K562 (cell line): ENCODE data around the gene BRPF1. TPM values are rescaled to one million over a fixed set of nuclear protein-coding genes. Genes with fewer than 3 reads are reported as not detected.

ENCODE experiments used
- BRF1 ChIP-seq: IDR thresholded peaks from 3 replicates; pipeline ENCODE4 v1.6.1; 2011; ENCODE audit warnings: borderline replicate concordance, mild to moderate bottlenecking; ENCODE audit not compliant: insufficient read length; ENCODE audit errors: extremely low read depth
- COPS2 ChIP-seq: fragments of 450-650 bp; conservative IDR thresholded peaks from 2 replicates; pipeline ENCODE4 v1.6.1; 2016; ENCODE audit warnings: mild to moderate bottlenecking, moderate library complexity
- DDX20 ChIP-seq: fragments of 450-650 bp; IDR thresholded peaks from 2 replicates; pipeline ENCODE4 v1.6.1; 2016; ENCODE audit warnings: missing genetic modification characterization, low read depth, mild to moderate bottlenecking, missing compliant biosample characterization, moderate library complexity
- DPF2 ChIP-seq: fragments of 450-650 bp; IDR thresholded peaks from 2 replicates; pipeline ENCODE4 v1.6.1; 2016
- HNRNPL ChIP-seq: fragments of 200-400 bp; formaldehyde crosslinking; IDR thresholded peaks from 2 replicates; pipeline ENCODE4 v1.6.1; 2017; ENCODE audit warnings: low read depth, mild to moderate bottlenecking, low read length
- MYBL2 ChIP-seq, 2 experiments: fragments of 450-650 bp in 1 of 2; sonication (generic) in 1 of 2; formaldehyde crosslinking in 1 of 2; IDR thresholded peaks; 2 replicates each; pipeline versions ENCODE4 v1.6.1 to v1.8.1; 2017 to 2022; ENCODE audit warnings: borderline replicate concordance in 1 of 2, inconsistent platforms in 1 of 2, low read depth in 1 of 2, mild to moderate bottlenecking in 1 of 2, missing genetic modification reagents in 1 of 2, moderate library complexity in 1 of 2
- NFE2L1 ChIP-seq: fragments of 450-650 bp; IDR thresholded peaks from 2 replicates; pipeline ENCODE4 v1.6.1; 2016; ENCODE audit warnings: missing genetic modification characterization, low read depth, mild to moderate bottlenecking, missing compliant biosample characterization, moderate library complexity, borderline replicate concordance
- PML ChIP-seq: IDR thresholded peaks from 2 replicates; pipeline ENCODE4 v1.6.1; 2012; ENCODE audit warnings: low read length, inconsistent platforms
- POU5F1 ChIP-seq: fragments of 150-350 bp; IDR thresholded peaks from 2 replicates; pipeline ENCODE4 v1.6.1; 2014; ENCODE audit warnings: borderline replicate concordance, low read length, low read depth, mild to moderate bottlenecking; ENCODE audit not compliant: partially characterized antibody
- SMAD3 ChIP-seq: fragments of 450-650 bp; formaldehyde crosslinking; conservative IDR thresholded peaks from 2 replicates; pipeline ENCODE4 v1.4.0; 2020; ENCODE audit warnings: mild to moderate bottlenecking
- SMARCA4 ChIP-seq: fragments of 450-650 bp; IDR thresholded peaks from 2 replicates; pipeline ENCODE4 v1.6.1; 2016
- TAF1 ChIP-seq: IDR thresholded peaks from 2 replicates; pipeline ENCODE4 v1.6.1; 2011; ENCODE audit warnings: mild to moderate bottlenecking, low read length, moderate library complexity; ENCODE audit not compliant: insufficient read depth, control insufficient read depth, severe bottlenecking; ENCODE audit errors: extremely low read depth
- TAF15 ChIP-seq: fragments of 200-400 bp; formaldehyde crosslinking; IDR thresholded peaks from 2 replicates; pipeline ENCODE4 v1.6.1; 2017; ENCODE audit warnings: mild to moderate bottlenecking, low read depth, low read length, moderate library complexity
- TAF9B ChIP-seq: fragments of 450-650 bp; IDR thresholded peaks from 2 replicates; pipeline ENCODE4 v1.6.1; 2018; ENCODE audit warnings: mild to moderate bottlenecking; ENCODE audit not compliant: partially characterized antibody
- TCFL5 ChIP-seq: fragments of 250-450 bp; sonication (Bioruptor Pico); conservative IDR thresholded peaks from 2 replicates; pipeline ENCODE4 v1.6.1; 2021; ENCODE audit warnings: mild to moderate bottlenecking, moderate library complexity, matching md5 sums
- ZNF764 ChIP-seq: fragments of 250-450 bp; sonication (Bioruptor Pico); IDR thresholded peaks from 2 replicates; pipeline ENCODE4 v1.4.0; 2020; ENCODE audit warnings: low read depth, mild to moderate bottlenecking, moderate library complexity
- polyA plus RNA-seq, 8 experiments: library from polyadenylated mRNA; depleted of rRNA in 4 of 8; stranded (reverse) in 5 of 8; unstranded in 3 of 8; fragments of >200 nt; fragmentation: Nextera tagmentation in 2 of 8; fragmentation: Illumina TruSeq in 1 of 8; extraction: Ambion mirVana in 2 of 8; extraction: Trizol in 1 of 8; gene quantifications; 2 replicates each; pipeline versions ENCODE4 v1.2.1 to v1.2.3, GENCODE V29; 2011 to 2014; ENCODE audit warnings: inconsistent platforms in 1 of 8, missing spikeins in 1 of 8
- total RNA-seq, 7 experiments: library from RNA; depleted of rRNA in 6 of 7; stranded (reverse); fragments of >200 nt in 6 of 7; fragmentation: Illumina TruSeq in 2 of 7; extraction: Trizol in 2 of 7; gene quantifications; 2 replicates each; pipeline versions ENCODE4 v1.2.1 to v1.2.3, GENCODE V29; 2011 to 2021; ENCODE audit warnings: low replicate concordance in 1 of 7
- TF ChIP-seq, protein P1 (sequence below): sonication (generic); IDR thresholded peaks from 2 replicates; pipeline ENCODE4 v1.6.1; 2016
- TF ChIP-seq, protein P2 (sequence below): IDR thresholded peaks from 2 replicates; pipeline ENCODE4 v1.6.1; 2016; ENCODE audit warnings: missing genetic modification characterization, missing compliant biosample characterization
- TF ChIP-seq, protein P3 (sequence below): fragments of 250-450 bp; sonication (Bioruptor Pico); IDR thresholded peaks from 2 replicates; pipeline ENCODE4 v1.5.0; 2021; ENCODE audit warnings: mild to moderate bottlenecking, moderate library complexity
- TF ChIP-seq, protein P4 (sequence below): fragments of 250-450 bp; sonication (Bioruptor Pico); IDR thresholded peaks from 2 replicates; pipeline ENCODE4 v1.8.0; 2021; ENCODE audit warnings: moderate library complexity, mild to moderate bottlenecking, inconsistent platforms

The BRPF1 gene
- total and polyA plus RNA-seq, 9 of the 15 experiments (the other 6 are each of a cell fraction or from before 2014, with no cell fraction given): 1.1 to 40.2 (median 23.5) TPM

DNA sequence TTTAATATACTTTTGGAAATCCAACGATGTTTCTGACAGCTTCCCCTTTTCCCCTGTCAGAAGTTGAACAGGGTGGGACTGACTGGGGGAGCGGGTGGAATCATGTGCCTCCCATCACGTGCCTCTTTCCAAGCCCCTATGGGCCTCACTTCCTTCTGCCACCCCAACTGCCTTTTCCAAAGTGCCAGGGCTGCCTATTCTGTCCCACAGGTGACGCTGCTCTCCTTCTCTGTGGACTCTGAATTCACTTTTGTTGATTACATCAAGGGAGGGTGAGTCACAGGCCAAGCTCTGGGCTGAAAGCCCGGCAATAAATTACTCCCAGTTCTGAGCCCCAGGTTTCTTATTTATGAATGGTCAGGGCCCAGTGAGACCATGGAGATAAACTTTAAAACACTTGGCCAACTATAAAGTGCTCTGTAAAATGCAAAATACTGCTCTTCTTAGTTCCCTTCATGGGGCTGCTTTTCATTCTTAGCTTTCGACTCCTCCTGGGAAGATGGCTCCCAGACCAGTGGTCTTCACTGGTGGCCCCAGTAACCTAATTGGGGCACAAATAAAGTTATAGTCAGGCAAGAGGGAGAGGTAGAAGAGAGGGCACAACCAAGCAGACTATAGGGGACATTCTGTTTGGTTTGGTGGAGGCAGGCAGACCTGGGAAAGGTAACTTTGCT, 15.6 kb upstream of the BRPF1 start (continued):
- TF ChIP-seq, protein P1, sequence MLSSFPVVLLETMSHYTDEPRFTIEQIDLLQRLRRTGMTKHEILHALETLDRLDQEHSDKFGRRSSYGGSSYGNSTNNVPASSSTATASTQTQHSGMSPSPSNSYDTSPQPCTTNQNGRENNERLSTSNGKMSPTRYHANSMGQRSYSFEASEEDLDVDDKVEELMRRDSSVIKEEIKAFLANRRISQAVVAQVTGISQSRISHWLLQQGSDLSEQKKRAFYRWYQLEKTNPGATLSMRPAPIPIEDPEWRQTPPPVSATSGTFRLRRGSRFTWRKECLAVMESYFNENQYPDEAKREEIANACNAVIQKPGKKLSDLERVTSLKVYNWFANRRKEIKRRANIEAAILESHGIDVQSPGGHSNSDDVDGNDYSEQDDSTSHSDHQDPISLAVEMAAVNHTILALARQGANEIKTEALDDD: no peak
- TF ChIP-seq SMARCA4: peak; percentile 94
- TF ChIP-seq ZNF764 (CRISPR knock-in tag): no peak
- TF ChIP-seq DDX20: no peak
- no peak for TF ChIP-seq MYBL2 (IDR thresholded peaks at IDR 0.05; ENCODE audit: low read depth)
- no peak for TF ChIP-seq MYBL2 (CRISPR knock-in tag; IDR thresholded peaks at IDR 0.05; ENCODE audit: borderline replicate concordance)
- TF ChIP-seq DPF2: peak; percentile 97
- TF ChIP-seq, protein P2, sequence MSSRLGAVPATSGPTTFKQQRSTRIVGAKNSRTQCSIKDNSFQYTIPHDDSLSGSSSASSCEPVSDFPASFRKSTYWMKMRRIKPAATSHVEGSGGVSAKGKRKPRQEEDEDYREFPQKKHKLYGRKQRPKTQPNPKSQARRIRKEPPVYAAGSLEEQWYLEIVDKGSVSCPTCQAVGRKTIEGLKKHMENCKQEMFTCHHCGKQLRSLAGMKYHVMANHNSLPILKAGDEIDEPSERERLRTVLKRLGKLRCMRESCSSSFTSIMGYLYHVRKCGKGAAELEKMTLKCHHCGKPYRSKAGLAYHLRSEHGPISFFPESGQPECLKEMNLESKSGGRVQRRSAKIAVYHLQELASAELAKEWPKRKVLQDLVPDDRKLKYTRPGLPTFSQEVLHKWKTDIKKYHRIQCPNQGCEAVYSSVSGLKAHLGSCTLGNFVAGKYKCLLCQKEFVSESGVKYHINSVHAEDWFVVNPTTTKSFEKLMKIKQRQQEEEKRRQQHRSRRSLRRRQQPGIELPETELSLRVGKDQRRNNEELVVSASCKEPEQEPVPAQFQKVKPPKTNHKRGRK: no peak
- peak; percentile 39 for TF ChIP-seq TAF1
- no peak for TF ChIP-seq HNRNPL
- TF ChIP-seq BRF1: no peak
- TF ChIP-seq SMAD3: no peak
- TF ChIP-seq TCFL5: no peak
- TF ChIP-seq, protein P3, sequence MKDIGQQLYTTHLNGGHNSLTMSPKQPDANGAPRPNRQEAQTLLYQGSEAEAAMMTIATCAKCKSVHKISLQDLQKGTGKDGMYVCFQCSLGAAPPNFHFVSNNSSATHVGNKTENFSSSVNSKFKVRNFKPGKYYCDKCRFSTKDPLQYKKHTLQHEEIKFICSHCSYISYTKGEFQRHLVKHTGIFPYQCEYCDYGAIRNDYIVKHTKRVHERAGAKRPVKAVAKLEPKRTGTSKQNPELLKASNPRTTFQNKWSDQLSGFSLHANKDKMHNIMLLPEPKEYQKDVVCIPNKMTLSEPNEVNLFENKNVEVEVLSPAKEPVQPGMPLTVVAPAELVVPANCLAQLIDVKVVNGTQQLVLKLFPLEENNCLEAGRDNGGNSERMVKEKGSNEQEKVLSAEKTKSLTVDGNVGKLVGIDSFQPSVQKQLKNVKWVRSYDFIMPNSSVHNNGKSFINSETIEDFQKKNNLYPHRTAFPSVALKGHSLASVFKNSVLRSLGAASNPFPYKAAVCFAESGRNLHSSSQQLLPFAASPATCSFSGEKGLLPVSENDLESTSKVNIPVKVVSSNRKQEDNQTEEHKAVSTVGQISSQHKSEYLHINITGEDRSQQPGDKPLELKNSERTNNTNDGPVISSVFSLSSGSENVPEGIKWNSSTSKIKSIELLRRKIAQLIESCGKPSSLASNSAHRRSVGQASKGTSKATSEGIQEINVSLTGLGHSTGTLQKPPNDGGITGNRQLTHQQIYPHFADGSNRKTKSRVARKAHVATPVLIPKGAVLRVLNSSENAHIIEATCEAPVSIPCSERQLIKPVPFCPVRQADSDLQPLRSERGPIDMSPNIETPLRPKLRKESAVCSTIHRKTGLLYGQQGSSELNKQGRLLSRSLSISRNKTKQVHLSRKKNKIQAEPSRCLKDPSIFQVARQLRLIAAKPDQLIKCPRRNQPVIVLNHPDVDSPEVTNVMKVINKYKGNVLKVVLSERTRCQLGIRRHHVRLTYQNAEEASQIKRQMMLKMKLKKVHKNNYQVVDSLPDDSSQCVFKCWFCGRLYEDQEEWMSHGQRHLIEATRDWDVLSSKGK (CRISPR knock-in tag): no peak
- TF ChIP-seq, protein P4, sequence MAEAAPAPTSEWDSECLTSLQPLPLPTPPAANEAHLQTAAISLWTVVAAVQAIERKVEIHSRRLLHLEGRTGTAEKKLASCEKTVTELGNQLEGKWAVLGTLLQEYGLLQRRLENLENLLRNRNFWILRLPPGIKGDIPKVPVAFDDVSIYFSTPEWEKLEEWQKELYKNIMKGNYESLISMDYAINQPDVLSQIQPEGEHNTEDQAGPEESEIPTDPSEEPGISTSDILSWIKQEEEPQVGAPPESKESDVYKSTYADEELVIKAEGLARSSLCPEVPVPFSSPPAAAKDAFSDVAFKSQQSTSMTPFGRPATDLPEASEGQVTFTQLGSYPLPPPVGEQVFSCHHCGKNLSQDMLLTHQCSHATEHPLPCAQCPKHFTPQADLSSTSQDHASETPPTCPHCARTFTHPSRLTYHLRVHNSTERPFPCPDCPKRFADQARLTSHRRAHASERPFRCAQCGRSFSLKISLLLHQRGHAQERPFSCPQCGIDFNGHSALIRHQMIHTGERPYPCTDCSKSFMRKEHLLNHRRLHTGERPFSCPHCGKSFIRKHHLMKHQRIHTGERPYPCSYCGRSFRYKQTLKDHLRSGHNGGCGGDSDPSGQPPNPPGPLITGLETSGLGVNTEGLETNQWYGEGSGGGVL (CRISPR knock-in tag): no peak
- TF ChIP-seq TAF9B: no peak
- TF ChIP-seq PML: no peak
- no peak for TF ChIP-seq TAF15
- TF ChIP-seq POU5F1: peak; percentile 28
- TF ChIP-seq NFE2L1 (tag): no peak
- TF ChIP-seq COPS2: no peak
